CD4-positive, alpha-beta T cell treated with Interferon gamma for 1 hour (primary cell): ENCODE data around the gene DEDD.
A peak's percentile ranks its signal among the peaks of the same experiment; 100 is the strongest.
"Not testable (repeated sequence)": the region's sequence is repeated elsewhere in the genome, so short reads cannot be mapped to it uniquely, and the experiment has no call there.

Experiments
- DNase-seq: peaks from one replicate; pipeline ENCODE4 v3.0.0-alpha.2; 2020

DEDD gene

DNA sequence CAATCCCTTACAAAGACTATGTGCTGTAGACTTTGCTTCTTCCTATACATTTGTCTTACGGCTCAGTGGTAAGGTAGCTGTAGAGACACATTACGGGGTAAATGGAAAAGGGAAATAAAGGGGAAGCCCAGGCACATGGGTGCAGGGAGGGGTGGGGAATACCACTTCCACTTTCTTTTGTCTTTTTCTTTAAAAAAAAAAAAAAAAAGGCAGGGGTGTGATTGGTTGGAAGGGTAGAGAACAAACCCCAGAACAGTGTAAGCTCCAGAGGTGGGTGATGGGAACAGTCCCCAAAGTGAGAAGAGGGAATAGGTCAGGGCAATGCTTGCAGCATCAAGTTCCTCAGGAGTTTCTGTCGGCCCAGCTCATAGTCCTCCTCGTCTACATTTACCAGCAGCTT lies 10.6 kb downstream of the DEDD start:
- DNase-seq = no peak

DNA sequence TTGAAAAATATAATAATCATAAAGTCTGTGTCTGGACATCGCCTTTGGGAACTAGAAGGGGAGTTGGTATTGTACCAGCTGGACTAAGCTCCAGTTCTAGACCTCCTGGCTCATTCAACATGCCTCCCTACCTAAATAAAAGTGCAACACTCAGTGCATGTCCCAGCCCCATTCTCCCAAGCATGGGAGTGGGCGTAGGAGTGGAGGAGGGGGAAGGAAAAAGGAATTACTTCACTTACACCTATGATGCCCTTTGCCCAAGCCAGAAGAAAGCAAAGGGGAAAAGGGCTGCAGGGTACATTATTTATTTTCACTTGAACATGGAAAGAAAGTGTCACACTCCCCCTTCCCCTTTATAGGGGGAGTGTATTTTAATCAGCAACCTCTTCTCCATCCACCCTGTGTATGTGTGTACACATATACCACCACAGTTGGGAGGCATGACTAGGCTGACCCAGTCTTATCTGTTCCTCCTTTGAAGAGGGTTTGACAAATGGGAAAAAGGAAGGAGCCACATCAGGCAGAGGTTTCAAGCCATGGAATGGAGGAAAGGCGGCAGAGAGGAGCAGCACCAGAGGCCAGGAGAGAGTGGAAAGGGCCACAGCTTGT lies 11.3 kb downstream of the DEDD start:
- DNase-seq = no peak

DNA sequence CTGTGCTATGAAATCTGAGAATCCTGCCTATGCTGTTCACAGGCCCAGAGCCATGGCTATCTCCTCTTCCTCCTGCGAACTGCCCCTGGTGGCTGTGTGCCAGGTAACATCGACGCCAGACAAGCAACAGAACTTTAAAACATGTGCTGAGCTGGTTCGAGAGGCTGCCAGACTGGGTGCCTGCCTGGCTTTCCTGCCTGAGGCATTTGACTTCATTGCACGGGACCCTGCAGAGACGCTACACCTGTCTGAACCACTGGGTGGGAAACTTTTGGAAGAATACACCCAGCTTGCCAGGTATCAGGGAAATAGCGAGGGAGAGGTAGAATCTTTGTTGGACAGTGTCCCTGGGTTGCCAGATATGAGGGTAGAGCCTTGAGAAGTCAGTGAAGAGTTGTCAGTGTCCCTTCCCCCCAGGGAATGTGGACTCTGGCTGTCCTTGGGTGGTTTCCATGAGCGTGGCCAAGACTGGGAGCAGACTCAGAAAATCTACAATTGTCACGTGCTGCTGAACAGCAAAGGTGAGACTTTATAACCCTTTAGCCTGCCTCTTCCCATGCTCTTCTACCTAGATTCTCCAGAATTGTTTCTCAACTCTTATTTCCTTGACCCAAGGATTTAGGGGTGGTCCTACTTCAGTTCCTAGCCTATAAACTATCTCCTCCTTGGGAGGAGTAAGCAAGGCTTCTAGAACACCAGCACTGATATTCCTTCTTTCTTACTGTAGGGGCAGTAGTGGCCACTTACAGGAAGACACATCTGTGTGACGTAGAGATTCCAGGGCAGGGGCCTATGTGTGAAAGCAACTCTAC lies 13.2 kb downstream of the DEDD start:
- DNase-seq = peak; percentile 68

DNA sequence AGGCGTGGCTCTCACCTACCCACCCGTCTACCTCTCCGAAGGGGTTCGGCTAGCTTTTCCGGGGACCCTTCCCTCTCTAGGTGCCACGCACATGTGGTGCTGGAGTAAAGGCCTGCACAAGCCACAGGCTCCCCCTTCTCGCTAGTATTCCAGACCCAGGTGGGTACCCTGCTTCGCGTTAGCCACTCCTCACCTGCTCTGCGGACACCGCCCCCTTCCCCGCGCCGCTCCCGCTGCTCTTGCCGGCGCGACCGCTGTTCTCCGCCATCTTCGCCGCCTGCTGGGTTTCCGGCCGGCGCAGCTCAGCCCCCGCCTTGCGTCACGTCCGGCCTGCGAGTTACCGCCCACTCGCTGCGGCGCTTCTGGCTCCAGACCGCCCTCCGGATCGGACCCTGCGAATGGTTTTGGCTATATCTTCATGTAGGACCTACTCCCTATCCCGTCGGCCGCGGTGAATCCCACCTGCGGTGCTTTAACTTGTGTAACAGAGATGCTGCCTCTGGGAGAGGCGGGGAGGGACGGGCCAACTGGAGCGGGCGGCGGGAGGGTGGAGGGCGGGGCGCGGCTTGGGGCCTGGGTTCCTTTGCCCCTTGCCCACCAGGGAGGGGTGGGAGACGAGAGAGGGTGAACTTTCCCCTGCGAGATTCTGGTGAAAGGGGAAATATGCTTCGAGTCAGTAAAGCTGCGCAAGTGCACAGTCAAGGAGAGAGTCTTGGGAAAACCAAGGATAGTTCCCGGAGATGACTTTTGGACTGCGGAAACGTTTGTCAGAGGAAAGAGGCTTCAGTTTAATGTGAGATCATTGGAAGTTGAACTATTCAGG lies 14.5 kb downstream of the DEDD start, which contains the start of the genes NIT1 and PFDN2:
Gene NIT1, plus strand, starts transcription at position 347 of the 823 bp plus-strand sequence. Its CDS starts 72 bp downstream, at position 419.
Gene PFDN2, minus strand, starts transcription at position 279 of the 823 bp plus-strand sequence. Its CDS starts 11 bp downstream, at position 268.
- DNase-seq = peak; percentile 82

DNA sequence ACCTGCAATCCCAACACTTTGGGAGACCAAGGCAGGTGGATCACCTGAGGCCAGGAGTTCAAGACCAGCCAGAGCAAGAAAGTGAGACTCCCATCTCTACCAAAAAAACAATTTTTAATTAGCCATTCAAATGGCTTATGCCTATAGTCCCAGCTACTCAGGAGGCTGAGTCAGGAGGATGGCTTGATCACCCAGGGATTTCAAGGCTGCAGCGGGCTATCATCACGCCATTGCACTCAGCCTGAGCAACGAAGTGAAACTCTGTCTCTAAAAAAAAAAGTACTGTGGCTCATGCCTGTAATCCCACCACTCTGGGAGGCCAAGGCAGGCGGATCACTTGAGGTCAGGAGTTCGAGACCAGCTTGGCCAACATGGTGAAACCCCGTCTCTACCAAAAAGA lies 16.5 kb downstream of the DEDD start:
- not testable (repeated sequence) for DNase-seq

DNA sequence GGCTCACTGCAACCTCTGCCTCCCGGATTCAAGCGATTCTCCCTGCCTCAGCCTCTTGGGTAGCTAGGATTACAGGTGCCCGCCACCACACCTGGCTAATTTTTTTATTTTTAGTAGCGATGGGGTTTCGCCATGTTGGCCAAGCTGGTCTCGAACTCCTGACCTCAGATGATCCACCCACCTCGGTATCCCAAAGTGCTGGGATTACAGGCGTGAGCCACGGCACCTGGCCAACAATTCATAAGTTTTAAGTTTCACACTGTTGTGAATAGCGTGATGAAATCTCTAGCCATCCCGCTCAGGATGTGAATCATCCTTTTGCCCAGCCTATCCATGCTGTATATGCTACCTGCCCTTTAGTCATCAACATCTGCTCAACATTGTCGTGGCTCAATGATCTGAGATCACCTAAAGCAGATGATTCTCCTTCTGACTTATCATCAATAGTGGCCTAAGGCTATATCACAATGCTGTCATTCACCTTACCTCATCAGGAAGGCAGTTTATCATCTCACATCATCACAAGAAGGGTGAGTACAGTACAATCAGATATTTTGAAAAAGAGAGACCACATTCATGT lies 17.2 kb downstream of the DEDD start:
- DNase-seq = no peak

DNA sequence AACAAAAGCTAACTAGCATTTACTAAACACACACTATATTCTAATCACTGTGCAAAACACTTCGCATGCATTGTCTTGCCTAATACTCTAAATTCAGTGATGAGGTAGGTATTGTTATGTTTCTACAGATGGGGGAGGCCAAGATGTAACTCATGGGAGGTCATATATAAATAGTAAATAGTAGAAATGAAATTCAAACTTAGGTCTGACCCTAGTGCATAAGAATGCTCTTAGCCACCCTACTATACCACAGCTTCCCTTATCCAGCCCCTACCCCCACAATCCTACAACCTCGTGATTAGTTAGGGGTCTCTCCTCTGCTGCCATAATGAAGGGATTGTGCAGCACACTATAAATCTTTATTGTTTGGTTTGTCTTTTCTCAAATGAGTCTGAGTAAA lies 17.9 kb downstream of the DEDD start:
- no peak for DNase-seq

DNA sequence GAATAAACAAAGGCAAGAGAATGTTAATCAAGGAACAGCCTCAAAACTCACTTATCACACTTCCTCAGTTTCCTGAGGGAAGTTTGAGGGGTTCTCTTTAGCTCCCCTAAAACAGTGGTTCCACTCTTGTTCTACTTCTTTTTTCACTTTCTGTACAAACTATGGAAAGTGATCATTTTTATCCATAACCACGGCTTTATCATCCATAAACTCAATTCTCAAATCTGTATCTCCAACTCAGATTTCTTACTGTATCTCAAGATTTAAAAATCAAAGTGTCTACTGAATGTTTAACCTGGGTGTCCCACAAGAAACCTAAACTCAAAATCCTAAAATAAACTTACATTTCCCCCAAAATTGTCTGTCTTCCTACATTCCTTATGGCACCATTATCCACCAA lies 18.6 kb downstream of the DEDD start:
- no peak for DNase-seq

DNA sequence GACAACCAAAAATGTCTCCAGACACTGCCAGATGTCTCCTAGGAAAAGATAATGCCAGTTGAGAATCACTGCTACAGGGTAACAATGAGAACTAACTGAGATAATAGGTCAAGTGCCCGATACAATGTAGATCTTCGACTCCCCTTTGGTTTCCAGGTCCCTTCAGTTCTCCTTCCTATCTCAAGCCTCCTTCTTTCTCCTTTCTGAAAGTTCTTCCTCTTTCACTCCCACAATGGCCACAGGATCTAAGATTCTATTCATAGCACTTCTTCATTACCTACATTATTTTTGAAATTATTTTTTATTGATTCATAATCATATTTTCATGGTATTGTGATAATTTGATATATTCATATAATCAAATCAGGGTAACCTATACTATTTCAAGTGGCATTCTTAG lies 20.9 kb downstream of the DEDD start:
- no peak for DNase-seq

DNA sequence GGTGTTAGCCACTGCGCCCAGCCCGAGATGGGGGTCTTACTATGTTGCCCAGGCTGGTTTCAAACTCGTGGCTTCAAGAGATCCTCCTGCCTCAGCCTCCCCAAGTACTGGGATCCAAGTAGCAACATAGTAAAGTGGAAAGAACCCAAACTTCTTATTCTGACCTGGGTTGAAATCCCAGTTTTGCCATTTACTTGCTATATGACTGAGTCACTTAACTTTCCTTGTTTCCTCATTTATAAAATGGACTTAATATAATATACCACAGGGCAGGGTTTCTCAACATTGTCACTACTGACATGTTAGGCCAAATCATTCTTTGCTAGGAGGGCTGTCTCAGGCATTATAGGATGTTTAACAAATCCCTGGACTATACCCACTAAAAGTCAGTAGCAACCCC lies 21.4 kb downstream of the DEDD start:
- DNase-seq = no peak

DNA sequence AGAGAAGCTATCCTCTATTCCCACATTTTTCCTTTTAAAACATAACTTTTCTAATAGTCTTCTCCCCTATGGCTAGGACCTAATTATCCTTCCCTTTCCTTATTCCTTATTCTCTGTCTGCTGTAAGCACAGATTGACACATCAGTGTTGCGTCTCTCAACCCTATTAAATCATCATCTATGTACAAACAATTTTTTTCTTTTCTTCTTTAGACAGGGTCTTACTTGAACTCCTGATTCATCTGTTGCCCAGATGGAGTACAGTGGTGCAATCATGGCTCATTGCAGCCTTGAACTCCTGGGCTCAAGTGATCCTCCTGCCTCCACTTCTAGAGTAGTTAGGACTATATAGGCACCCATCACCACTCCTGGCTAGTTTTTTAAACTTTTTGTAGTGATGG lies 26.0 kb downstream of the DEDD start:
- DNase-seq = no peak

DNA sequence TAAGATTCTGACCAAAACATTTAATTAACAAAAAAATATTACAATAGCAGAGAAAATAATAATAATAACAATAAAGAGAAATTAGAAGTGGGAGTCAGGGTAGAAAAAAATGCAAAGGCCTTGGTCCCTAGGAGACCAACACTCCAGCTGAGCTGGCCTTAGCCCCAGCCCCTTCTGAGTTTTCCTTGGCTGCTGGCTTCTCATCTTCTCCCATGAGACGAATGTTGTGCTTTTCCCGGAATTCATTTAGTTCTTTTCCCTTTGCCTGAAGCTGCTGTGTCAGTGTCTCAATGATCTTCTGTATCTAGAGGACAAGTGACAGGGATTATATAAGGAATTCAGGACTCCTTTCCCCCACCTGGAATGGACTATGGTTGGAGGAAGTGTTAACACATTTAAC lies 31.9 kb downstream of the DEDD start:
- DNase-seq = no peak

DNA sequence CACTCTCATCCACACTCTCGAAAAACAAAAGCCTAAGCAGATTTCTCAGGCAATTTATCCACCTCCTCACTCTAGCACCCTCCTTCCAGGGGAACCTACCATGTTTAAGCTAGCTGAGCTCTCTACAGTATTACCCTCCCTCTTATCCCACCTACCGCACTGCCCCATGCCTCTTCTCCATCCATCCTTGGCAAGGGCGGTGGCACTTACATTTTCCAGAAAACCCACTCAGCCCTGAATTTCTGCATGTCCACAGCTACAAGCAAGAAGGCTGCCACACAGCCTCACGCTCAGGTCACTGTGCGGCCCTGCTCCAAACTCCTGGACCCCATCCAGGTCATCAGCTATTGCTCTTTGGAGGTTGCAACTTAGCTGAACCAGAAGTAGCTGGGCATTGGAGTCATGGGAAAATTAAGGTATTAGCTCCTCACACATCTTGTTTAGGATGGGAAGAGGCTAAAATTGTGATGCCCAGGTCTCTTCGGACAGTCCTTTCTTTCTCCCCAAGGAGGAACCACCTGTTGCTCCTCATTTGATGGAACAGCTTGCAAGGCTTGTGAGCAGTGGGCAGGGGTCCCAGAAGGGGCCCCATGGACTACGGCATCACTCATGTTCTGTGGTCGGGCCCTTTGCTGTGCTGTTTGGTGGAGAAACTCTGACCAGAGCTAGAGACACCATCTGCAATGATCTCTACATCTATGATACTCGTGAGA lies 33.2 kb downstream of the DEDD start:
- DNase-seq = no peak

DNA sequence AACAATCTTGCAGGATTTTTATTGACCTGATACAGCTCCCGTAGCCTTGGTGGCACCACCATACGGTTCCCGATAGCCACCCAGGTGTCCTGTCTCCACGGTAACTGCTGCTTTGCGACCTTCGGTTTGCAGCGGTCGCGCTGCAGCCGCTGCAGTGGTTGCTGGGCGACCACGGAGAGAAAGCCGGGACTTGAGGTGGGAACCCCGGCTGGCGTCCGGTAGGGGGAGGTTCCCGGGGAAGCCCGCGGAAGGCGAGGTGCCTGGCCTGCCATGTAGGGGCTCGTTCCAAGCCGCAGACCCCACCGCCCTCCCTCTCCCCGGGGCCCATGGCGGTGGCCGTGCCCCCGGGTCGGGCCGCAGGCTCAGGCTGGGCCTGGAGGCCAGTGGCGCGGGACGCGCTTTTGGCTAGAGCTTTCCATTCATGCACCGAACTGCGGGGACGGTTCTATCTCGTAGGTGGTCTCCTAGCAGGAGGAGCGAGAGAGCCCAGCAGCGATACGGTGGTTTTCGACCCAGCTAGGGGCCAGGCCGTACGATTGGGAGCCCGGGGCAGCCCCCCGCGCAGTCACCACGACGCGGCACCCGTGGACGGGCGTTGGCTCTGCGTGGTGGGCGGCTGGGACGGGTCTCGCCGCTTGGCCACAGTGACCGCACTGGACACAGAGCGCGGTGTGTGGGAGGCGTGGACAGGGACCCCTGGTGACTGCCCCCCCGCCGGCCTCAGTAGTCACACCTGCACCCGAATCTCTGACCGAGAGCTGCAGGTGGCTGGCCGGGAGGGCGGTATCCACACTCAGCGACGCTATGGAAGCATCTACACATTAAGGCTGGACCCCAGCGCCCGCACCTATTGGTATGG lies 34.0 kb downstream of the DEDD start, which contains the start of gene KLHDC9:
Gene KLHDC9, plus strand, starts transcription at position 152 of the 859 bp plus-strand sequence. Its CDS starts 175 bp downstream, at position 327.
- peak; percentile 75 for DNase-seq

DNA sequence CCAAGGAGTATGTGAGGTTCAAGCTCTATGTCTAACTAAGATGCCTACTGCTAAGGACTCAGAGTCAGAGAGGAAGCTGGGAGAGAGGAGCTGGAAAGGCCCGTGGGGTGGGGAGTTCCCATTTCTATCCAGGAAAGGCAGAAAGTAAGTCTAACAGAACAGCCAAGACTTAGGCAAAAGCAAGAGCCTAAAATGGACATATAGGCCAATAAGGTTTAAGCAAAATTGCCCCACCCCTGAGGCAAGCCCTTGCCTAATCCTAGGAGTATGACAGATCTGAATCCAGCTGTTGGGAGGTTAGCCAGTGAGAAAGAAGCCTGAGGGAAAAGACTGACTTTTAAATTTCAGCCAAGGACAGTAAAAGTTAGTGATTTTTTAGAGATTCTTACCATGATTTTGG lies 35.9 kb downstream of the DEDD start:
- DNase-seq = no peak

DNA sequence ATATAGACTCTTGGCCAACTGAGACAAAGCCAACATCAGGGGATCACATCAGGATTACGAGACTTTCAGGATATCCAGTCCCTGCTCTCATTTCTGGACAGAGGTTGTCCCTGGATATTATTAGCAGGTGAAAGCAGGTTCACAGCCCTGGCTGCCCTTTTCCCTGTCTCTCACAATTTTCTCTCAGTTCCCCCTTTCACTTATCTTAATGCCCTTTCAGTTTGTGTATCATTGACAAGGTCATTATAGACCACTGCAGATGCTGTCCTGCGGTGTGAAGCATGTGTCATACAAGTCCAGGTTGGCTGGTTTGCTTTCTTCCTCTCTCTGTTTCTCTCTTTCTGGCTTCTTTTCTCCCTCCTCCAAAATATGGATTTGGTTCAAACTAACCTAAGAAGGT lies 36.5 kb downstream of the DEDD start:
- no peak for DNase-seq

DNA sequence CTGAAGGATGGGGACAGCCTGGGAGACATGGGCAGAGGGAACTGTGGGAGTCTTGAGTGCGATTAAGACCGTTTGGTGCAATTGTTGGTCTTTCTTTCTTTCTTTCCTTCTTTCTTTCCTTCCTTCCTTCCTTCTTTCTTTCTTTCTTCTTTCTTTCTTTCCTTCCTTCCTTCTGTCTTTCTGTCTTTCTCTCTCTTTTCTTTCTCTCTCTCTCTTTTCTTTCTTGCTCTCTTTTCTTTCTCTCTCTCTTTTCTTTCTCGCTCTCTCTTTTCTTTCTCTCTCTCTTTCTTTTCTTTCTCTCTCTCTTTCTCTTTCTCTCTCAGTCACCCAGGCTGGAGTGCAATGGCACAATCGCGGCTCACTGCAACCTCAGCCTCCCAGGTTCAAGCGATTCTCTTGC lies 37.2 kb downstream of the DEDD start:
- DNase-seq = no peak

DNA sequence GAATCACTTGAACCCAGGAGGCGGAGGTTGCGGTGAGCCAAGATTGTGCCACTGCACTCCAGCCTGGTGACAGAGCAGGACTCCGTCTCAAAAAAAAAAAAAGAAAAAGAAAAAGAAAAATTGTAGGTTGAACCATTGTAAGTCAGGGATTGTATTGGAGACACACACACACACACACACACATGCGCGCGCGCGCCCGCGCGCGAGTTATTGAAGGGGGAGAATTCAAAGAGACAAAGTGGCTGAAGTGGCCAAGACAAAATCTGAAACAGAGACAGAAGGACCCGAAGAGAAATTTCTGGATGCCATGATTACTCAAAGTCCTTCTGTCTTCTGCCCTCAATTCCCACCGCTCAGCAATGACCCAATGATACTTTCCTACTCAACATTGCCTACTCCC lies 38.0 kb downstream of the DEDD start:
- DNase-seq = no peak

DNA sequence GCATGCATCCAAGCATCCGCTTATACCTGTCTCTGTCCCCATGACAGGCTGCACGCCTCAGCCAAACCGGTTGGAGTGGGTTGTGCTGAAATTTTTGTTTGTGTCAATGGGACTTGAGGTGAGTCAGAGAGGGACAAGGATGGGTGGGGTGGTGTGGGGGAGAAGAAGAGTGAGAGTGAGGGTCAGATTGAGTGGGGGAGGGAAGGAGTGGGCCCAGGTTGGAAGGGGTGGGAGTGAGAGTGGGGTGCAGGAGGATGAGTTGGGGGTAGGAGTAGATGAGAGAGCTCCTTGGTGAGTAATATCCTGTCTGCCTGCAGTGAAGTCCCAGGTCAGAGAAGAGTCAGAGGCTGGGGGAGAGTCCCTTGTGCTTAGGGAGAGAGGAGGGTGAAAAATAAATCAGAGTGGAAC lies 39.8 kb downstream of the DEDD start:
- DNase-seq = no peak

DNA sequence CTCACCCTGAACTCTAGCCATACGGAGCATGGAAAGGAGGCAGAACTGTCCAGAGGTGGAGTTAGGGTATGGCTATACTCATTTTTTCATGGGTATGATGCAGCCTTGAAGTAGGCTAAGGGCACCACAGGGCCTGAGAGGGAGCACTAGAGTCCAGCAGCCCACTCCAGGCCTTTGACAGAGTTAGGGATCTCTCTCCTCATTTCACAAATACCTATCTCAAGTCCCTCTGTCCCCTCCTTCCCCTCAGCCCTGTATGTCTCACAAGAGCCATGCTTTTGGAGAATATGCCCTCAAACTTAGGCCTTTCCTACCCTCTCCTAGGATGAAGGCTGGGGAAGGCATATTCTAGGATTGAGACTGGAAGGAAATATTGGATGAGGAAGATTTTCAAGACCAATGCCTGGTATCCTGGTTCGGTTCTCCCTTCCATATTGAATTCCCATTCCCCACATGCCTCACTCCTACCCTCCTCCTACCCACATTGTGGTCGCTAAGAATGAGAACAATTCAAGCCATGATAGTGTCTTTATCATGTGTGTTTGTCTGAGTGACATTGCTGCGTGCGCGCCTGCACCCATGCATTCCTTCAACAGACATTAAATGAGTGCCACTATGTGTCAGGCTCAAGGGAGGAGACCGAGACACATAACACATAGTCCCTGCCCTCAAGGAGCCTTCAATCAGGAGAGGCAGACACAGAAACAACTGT lies 40.5 kb downstream of the DEDD start:
- DNase-seq = no peak

DNA sequence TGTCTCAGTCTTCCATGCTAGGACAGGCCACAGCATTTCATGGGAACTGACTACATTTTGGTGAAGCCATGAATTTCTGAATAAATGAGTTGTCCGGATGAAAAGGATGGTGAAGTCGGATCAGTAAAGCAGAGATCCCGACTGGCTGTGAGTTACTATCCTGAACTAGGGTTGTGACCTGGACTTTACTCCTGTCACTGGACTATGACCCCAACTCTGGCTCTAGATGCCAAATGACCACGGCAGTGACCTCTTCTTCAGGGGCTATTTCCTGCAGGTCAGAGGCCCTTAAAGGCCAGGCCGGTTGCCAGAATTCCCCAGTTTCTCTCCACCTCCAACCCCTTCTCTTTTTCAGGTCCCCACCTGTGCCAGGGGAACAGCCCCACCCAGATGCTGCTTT lies 41.4 kb downstream of the DEDD start:
- DNase-seq = no peak
